GM12878 (cell line): ENCODE results near the gene MAGI1. TPM values are rescaled to one million over a fixed set of nuclear protein-coding genes. Genes with fewer than 3 reads are reported as not detected.

Source experiments
- ATAC-seq: fragments of 200-7000 bp; cut with Tn5 transposase; 3 replicates; pipeline ENCODE4 v1.9.1; 2020; ENCODE audit warnings: mild to moderate bottlenecking, moderate library complexity
- BruUV-seq: library from RNA; stranded (reverse); fragments of 400-500 nt; replicated peaks from 2 replicates; lab custom pipeline; 2021; lab: Mats Ljungman, UMichigan
- CTCF ChIA-PET: fragments of 300-600 bp; sonication (Branson Sonifier 250); formaldehyde crosslinking; extraction: SDS; loops from one replicate; lab custom pipeline; 2021; ENCODE audit warnings: inconsistent platforms; lab: Yijun Ruan, JAX
- POLR2A ChIA-PET: fragments of 350-600 bp; formaldehyde crosslinking; extraction: SDS; loops from one replicate; lab custom pipeline; 2021; ENCODE audit warnings: inconsistent platforms; lab: Charles Lee
- RAD21 ChIA-PET: fragments of 300-600 bp; sonication (Branson Sonifier 250); formaldehyde crosslinking; loops from one replicate; lab custom pipeline; 2023; ENCODE audit warnings: antibody characterized with exemption; ENCODE audit not compliant: unreplicated experiment; lab: Charles Lee
- SMC1A ChIA-PET: fragments of 300-600 bp; sonication (Branson Sonifier 250); formaldehyde crosslinking; loops from one replicate; lab custom pipeline; 2023; ENCODE audit not compliant: unreplicated experiment, uncharacterized antibody; lab: Charles Lee
- DNase-seq: peaks from one replicate; pipeline ENCODE4 v3.0.0-alpha.2; 2011; ENCODE audit warnings: low read depth, low spot score
- FAIRE-seq: peaks from 3 replicates; lab custom pipeline; 2011; peaks lifted over from hg19 to GRCh38; lab: Jason Lieb, UNC
- H2AFZ ChIP-seq: 2 replicates; pipeline ENCODE4 v1.6.0; 2011; ENCODE audit warnings: low read depth, low read length, control low read depth; ENCODE audit not compliant: control insufficient read depth
- H3K27ac ChIP-seq: 2 replicates; pipeline ENCODE4 v1.5.1; 2011; ENCODE audit warnings: control low read depth; ENCODE audit not compliant: control insufficient read depth, insufficient read depth
- H3K27me3 ChIP-seq, 2 experiments: replicated peaks in 1 of 2; 2 replicates each; pipeline versions ENCODE4 v1.6.0 to v1.6.1; 2011; ENCODE audit warnings: low read length in 1 of 2; ENCODE audit not compliant: control insufficient read depth in 2 of 2, insufficient read depth in 2 of 2
- H3K36me3 ChIP-seq, 2 experiments: 2 replicates each; pipeline ENCODE4 v1.5.1; 2011; ENCODE audit warnings: low read length in 1 of 2; ENCODE audit not compliant: control insufficient read depth in 2 of 2, insufficient read depth in 2 of 2
- H3K4me1 ChIP-seq: 2 replicates; pipeline ENCODE4 v1.6.1; 2011; ENCODE audit warnings: mild to moderate bottlenecking, low read length, moderate library complexity, mixed read lengths; ENCODE audit not compliant: control insufficient read depth, insufficient read depth
- H3K4me2 ChIP-seq: 2 replicates; pipeline ENCODE4 v1.6.0; 2011; ENCODE audit warnings: control low read depth; ENCODE audit not compliant: control insufficient read depth, insufficient read depth
- H3K4me3 ChIP-seq: fragments of 200-600 bp; sonication (generic); 2 replicates; pipeline ENCODE4 v1.5.1; 2016
- H3K79me2 ChIP-seq: 2 replicates; pipeline ENCODE4 v1.6.0; 2011; ENCODE audit warnings: low read length; ENCODE audit not compliant: control insufficient read depth, insufficient read depth
- H3K9ac ChIP-seq: 2 replicates; pipeline ENCODE4 v1.8.0; 2011; ENCODE audit warnings: low read length, control low read depth, mixed read lengths; ENCODE audit not compliant: control insufficient read depth, insufficient read depth
- H3K9me3 ChIP-seq: replicated peaks from 3 replicates; pipeline ENCODE4 v1.5.1; 2011; ENCODE audit warnings: mild to moderate bottlenecking, low read length; ENCODE audit not compliant: control insufficient read depth, insufficient read depth
- H4K20me1 ChIP-seq: 2 replicates; pipeline ENCODE4 v1.6.0; 2011; ENCODE audit not compliant: control insufficient read depth, insufficient read depth
- DPF2 ChIP-seq: fragments of 450-650 bp; IDR thresholded peaks from 2 replicates; pipeline ENCODE4 v1.6.1; 2017; ENCODE audit warnings: mild to moderate bottlenecking
- GATAD2B ChIP-seq: fragments of 450-650 bp; conservative IDR thresholded peaks from 2 replicates; pipeline ENCODE4 v1.6.1; 2017; ENCODE audit warnings: low read depth, mild to moderate bottlenecking, moderate library complexity
- IKZF2 ChIP-seq, 2 experiments: fragments of 450-650 bp; IDR thresholded peaks; 2 replicates each; pipeline ENCODE4 v1.6.1; 2017; ENCODE audit warnings: mild to moderate bottlenecking in 2 of 2, moderate library complexity in 2 of 2
- KDM1A ChIP-seq: fragments of 200-600 bp; sonication (generic); IDR thresholded peaks from 2 replicates; pipeline ENCODE4 v1.6.1; 2016; ENCODE audit warnings: borderline replicate concordance
- LARP7 ChIP-seq: fragments of 450-650 bp; IDR thresholded peaks from 2 replicates; pipeline ENCODE4 v1.6.1; 2017; ENCODE audit warnings: mild to moderate bottlenecking
- MEF2A ChIP-seq: IDR thresholded peaks from 2 replicates; pipeline ENCODE4 v1.6.1; 2011; ENCODE audit warnings: low read depth, mild to moderate bottlenecking, low read length, moderate library complexity; ENCODE audit not compliant: insufficient read depth
- NFXL1 ChIP-seq: fragments of 450-650 bp; IDR thresholded peaks from 2 replicates; pipeline ENCODE4 v1.6.1; 2017; ENCODE audit warnings: antibody characterized with exemption, mild to moderate bottlenecking, borderline replicate concordance
- NRF1 ChIP-seq: conservative IDR thresholded peaks from 2 replicates; pipeline ENCODE4 v1.6.1; 2011; ENCODE audit warnings: mild to moderate bottlenecking, low read depth, low read length, improper control_type of control experiment
- POLR2A ChIP-seq: IDR thresholded peaks from 2 replicates; pipeline ENCODE4 v1.6.1; 2011; ENCODE audit warnings: low read depth, mild to moderate bottlenecking, low read length
- RCOR1 ChIP-seq: conservative IDR thresholded peaks from 2 replicates; pipeline ENCODE4 v1.6.1; 2012; ENCODE audit warnings: low read depth, low read length, improper control_type of control experiment
- WGBS: methylation state at CpG from one replicate; pipeline ENCODE4 v1.1.6; 2016; ENCODE audit warnings: low lambda C conversion rate; ENCODE audit not compliant: insufficient replicate concordance, insufficient coverage; ENCODE audit errors: missing lambda C conversion rate; 5-methylcytosine and 5-hydroxymethylcytosine counted together
- in situ Hi-C: fragments of 300-500 bp; cut with MboI; formaldehyde crosslinking; loops from 9 replicates; pipeline ENCODE4 v1.14.3; 2018; ENCODE audit warnings: mixed read lengths
- intact Hi-C: fragments of 100-400 bp; cut with micrococcal nuclease; formaldehyde crosslinking; loops from one replicate; pipeline ENCODE4 v1.14.2; 2022; ENCODE audit not compliant: unreplicated experiment
- polyA plus RNA-seq, 11 experiments: library from polyadenylated mRNA; depleted of rRNA in 4 of 11; unstranded in 6 of 11; stranded (reverse) in 5 of 11; fragments of >200 nt; fragmentation: Nextera tagmentation in 4 of 11; fragmentation: Illumina TruSeq in 1 of 11; extraction: Ambion mirVana in 4 of 11; extraction: Trizol in 1 of 11; gene quantifications; 1 replicate in 1 of 11; 2 replicates in 10 of 11; pipeline versions ENCODE4 v1.2.1 to v1.2.3, GENCODE V29; 2011 to 2016; ENCODE audit warnings: inconsistent platforms in 2 of 11, missing spikeins in 2 of 11, low read depth in 1 of 11
- total RNA-seq, 4 experiments: library from RNA; depleted of rRNA in 3 of 4; stranded (reverse); fragments of >200 nt in 3 of 4; fragmentation: Illumina TruSeq in 1 of 4; extraction: Trizol in 1 of 4; gene quantifications; 2 replicates each; pipeline versions ENCODE4 v1.2.1 to v1.2.3, GENCODE V29; 2013 to 2021

The MAGI1 gene
- total and polyA plus RNA-seq, 10 of the 15 experiments (the other 5 are each of a cell fraction or from before 2014, with no cell fraction given), result 0.02 to 3.3 (median 0.29) TPM; not detected in 1

DNA sequence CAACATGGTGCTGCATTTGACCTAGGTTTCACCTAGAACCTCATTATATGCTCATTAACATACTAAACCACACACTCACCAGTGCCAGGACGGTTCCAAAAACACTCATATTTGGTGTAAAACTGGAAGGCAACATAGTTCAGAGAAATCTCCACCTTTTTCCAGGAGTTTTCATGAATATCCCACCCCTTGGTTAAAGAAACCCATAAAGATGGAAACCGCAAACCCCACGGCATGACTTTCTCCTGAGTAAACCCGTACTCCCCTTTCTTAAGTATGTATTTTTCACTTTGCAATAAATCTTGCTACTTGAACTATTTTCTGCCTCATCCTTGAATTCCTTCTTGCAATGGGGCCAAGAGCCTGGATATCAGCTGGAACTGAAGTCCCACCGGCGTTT lies 379.3 kb downstream of the MAGI1 start (continued):
- TF ChIP-seq POLR2A, result no peak
- no peak for TF ChIP-seq MEF2A
- no peak for TF ChIP-seq DPF2
- TF ChIP-seq, all 136 proteins: peak for 0

DNA sequence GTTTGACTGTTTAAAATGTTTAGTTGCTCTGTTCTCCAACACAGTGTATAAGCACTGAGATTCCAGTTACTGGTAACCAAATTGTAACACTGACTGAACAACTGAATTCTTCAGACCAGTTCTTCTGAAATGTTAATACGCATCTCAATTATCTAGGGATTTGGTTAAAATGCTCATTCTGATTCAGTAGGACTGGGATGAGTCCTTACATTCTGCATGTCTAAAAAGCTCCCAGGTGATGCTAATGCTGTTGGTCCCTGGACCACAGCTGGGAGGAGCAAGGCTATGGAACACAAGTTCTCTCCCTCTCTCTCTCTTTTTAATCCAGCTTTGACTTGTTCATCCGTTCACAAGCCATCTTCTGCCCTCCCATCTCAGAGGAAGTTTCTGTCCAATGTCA lies 380.3 kb downstream of the MAGI1 start:
- H4K20me1 ChIP-seq, result no peaks in the 10 kb centered on the region
- FAIRE-seq, result no peak
- H3K36me3 ChIP-seq, result no peaks in the 10 kb centered on the region
- no peak for ATAC-seq
- no peaks in the 10 kb centered on the region for H3K79me2 ChIP-seq
- ChIA-PET SMC1A (no interaction called here), CTCF (no interaction called here), POLR2A (no interaction called here), RAD21 (no interaction called here)
- no peak overlapping the region for H3K4me3 ChIP-seq
- no peak overlapping the region for H3K9ac ChIP-seq
- no peaks in the 10 kb centered on the region for H3K9me3 ChIP-seq
- H3K4me1 ChIP-seq, result no peaks in the 10 kb centered on the region
- WGBS, result 0% methylated on average over 2 of the region's 2 CpGs
- no TSS peak for BruUV-seq
- no peaks in the 10 kb centered on the region for H3K27me3 ChIP-seq
- no peak for DNase-seq
- no peak overlapping the region for H3K4me2 ChIP-seq
- intact Hi-C loops, result no loop called here
- no peak for TF ChIP-seq LARP7
- no peak for TF ChIP-seq NFXL1
- no peak for TF ChIP-seq RCOR1
- no peak for TF ChIP-seq KDM1A
- no peak for TF ChIP-seq NRF1
- TF ChIP-seq GATAD2B, result no peak
- TF ChIP-seq IKZF2 (IDR thresholded peaks at IDR 0.05), result no peak
- in situ Hi-C loops, result no loop called here
- H2AFZ ChIP-seq, result no peak overlapping the region
- H3K27ac ChIP-seq, result no peak overlapping the region
